OCI-LY1 (cell line): Measurements from ENCODE around the gene DCAF7.

Experiments
- EZH2 ChIP-seq: fragments of 200-600 bp; sonication (generic), shearing (Covaris generic); IDR thresholded peaks from 2 replicates; pipeline ENCODE4 v1.8.0; 2017; ENCODE audit warnings: borderline replicate concordance, mixed run types, mild to moderate bottlenecking, antibody characterized with exemption, low read length, moderate library complexity, mixed read lengths
- TF ChIP-seq, protein P1 (sequence below): fragments of 200-600 bp; sonication (generic), shearing (Covaris generic); IDR thresholded peaks from 2 replicates; pipeline ENCODE4 v1.5.1; 2017; ENCODE audit warnings: mild to moderate bottlenecking, antibody characterized with exemption, low read length, moderate library complexity, mixed read lengths

DNA sequence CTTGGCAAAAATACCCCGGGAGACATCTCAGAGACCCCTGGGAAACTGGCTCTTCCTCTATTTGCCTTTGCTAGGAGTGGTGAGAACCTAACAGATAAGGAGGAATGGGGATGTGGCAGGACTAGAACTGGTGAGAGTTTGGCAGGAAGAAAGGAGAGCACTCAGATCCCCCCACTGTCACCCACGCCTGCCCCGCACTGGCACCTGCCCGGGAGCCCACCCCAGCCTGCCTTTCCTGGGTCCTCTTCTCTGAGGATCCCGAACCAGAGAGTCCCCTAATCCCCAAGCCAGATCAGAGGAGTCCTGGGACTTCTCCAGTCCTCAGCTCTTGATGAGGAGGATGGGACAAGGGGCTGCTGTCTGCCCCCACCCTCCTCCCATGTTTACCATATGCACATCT lies 23.4 kb upstream of the DCAF7 start:
- TF ChIP-seq, protein P1, sequence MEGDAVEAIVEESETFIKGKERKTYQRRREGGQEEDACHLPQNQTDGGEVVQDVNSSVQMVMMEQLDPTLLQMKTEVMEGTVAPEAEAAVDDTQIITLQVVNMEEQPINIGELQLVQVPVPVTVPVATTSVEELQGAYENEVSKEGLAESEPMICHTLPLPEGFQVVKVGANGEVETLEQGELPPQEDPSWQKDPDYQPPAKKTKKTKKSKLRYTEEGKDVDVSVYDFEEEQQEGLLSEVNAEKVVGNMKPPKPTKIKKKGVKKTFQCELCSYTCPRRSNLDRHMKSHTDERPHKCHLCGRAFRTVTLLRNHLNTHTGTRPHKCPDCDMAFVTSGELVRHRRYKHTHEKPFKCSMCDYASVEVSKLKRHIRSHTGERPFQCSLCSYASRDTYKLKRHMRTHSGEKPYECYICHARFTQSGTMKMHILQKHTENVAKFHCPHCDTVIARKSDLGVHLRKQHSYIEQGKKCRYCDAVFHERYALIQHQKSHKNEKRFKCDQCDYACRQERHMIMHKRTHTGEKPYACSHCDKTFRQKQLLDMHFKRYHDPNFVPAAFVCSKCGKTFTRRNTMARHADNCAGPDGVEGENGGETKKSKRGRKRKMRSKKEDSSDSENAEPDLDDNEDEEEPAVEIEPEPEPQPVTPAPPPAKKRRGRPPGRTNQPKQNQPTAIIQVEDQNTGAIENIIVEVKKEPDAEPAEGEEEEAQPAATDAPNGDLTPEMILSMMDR: no peak
- no peak for TF ChIP-seq EZH2
